Stimulated activated CD8-positive, alpha-beta memory T cell treated with anti-CD3 and anti-CD28 coated beads, Interleukin-12 subunit alpha, Interleukin-12 subunit beta, amount 100 ng/mL, for 24 hours (primary cell): ENCODE results near the gene GOLGA6L2.
"Not testable (repeated sequence)": the region's sequence is repeated elsewhere in the genome, so short reads cannot be mapped to it uniquely, and the experiment has no call there.

ENCODE experiments used
- DNase-seq: peaks from one replicate; pipeline ENCODE4 v3.0.0-alpha.2; 2020; ENCODE audit errors: extremely low read depth

GOLGA6L2 gene

GRCh38 chr15:23424111-23424904, 22.7 kb downstream of the GOLGA6L2 start:
- DNase-seq: no peak

- no peak for DNase-seq
Observed at GRCh38 chr15:23422946-23423708, 23.9 kb downstream of the GOLGA6L2 start.

GRCh38 chr15:23422099-23422945, 24.7 kb downstream of the GOLGA6L2 start:
- DNase-seq: no peak

- DNase-seq: no peak
Observed at GRCh38 chr15:23420806-23421575, 26.1 kb downstream of the GOLGA6L2 start.

GRCh38 chr15:23416349-23417276, 30.4 kb downstream of the GOLGA6L2 start:
- no peak for DNase-seq

GRCh38 chr15:23415866-23416265, 31.2 kb downstream of the GOLGA6L2 start:
- not testable (repeated sequence) for DNase-seq

- DNase-seq: no peak
Observed at GRCh38 chr15:23415321-23415865, 31.6 kb downstream of the GOLGA6L2 start.

GRCh38 chr15:23412881-23413600, 34.0 kb downstream of the GOLGA6L2 start:
- DNase-seq: not testable (repeated sequence)

- no peak for DNase-seq
Observed at GRCh38 chr15:23411841-23412240, 35.2 kb downstream of the GOLGA6L2 start.

- DNase-seq: no peak
Observed at GRCh38 chr15:23403550-23403949, 43.5 kb downstream of the GOLGA6L2 start.

- no peak for DNase-seq
Observed at GRCh38 chr15:23402544-23402943, 44.5 kb downstream of the GOLGA6L2 start.

GRCh38 chr15:23402140-23402539, 44.9 kb downstream of the GOLGA6L2 start:
- no peak for DNase-seq

GRCh38 chr15:23401627-23402026, 45.4 kb downstream of the GOLGA6L2 start:
- no peak for DNase-seq

GRCh38 chr15:23399207-23399606, 47.8 kb downstream of the GOLGA6L2 start:
- DNase-seq: not testable (repeated sequence)

GRCh38 chr15:23398357-23398756, 48.7 kb downstream of the GOLGA6L2 start:
- DNase-seq: not testable (repeated sequence)

- no peak for DNase-seq
Observed at GRCh38 chr15:23397779-23398178, 49.3 kb downstream of the GOLGA6L2 start.

GRCh38 chr15:23395832-23396231, 51.2 kb downstream of the GOLGA6L2 start:
- no peak for DNase-seq

GRCh38 chr15:23395030-23395692, 51.9 kb downstream of the GOLGA6L2 start:
- DNase-seq: no peak
